B cell (primary cell): ENCODE results near the gene SWAP70. TPM values are rescaled to one million over a fixed set of nuclear protein-coding genes. Genes with fewer than 3 reads are reported as not detected.

Source experiments
- ATAC-seq: fragments of 200-7000 bp; cut with Tn5 transposase; one replicate; pipeline ENCODE4 v1.10.0; 2021; ENCODE audit warnings: low read depth, mild to moderate bottlenecking, moderate number of reproducible peaks, moderate library complexity
- CTCF ChIA-PET: fragments of 350-600 bp; sonication (Branson Sonifier 250); formaldehyde crosslinking; loops from one replicate; lab custom pipeline; 2021; ENCODE audit warnings: antibody characterized with exemption, inconsistent platforms; lab: Charles Lee
- POLR2A ChIA-PET: fragments of 350-600 bp; sonication (Branson Sonifier 250); formaldehyde crosslinking; loops from one replicate; lab custom pipeline; 2021; ENCODE audit warnings: antibody characterized with exemption; lab: Charles Lee
- DNase-seq: peaks from one replicate; pipeline ENCODE4 v3.0.0; 2013
- H2AFZ ChIP-seq: 2 replicates; pipeline ENCODE4 v1.6.1; 2012; ENCODE audit warnings: mild to moderate bottlenecking, low read depth, low read length; ENCODE audit not compliant: insufficient read depth, poor library complexity, severe bottlenecking
- H3K27ac ChIP-seq, 2 donors: 1 replicate in 1 of 2; 2 replicates in 1 of 2; pipeline ENCODE4 v1.5.1; 2012 to 2013; ENCODE audit warnings: low read length in 2 of 2, mild to moderate bottlenecking in 2 of 2, moderate library complexity in 1 of 2
- H3K27me3 ChIP-seq, 4 experiments: fragments of 200-600 bp in 1 of 4; sonication (generic) in 1 of 4; replicated peaks in 1 of 4; 1 replicate in 2 of 4; 2 replicates in 2 of 4; pipeline versions ENCODE4 v1.6.1 to v1.7.0; 2013 to 2016; ENCODE audit warnings: low read length in 3 of 4, mild to moderate bottlenecking in 2 of 4, mixed read lengths in 1 of 4, moderate library complexity in 1 of 4; ENCODE audit not compliant: insufficient read depth in 4 of 4, control insufficient read depth in 3 of 4; ENCODE audit errors: control extremely low read depth in 1 of 4
- H3K36me3 ChIP-seq, 2 experiments: replicated peaks in 1 of 2; 1 replicate in 1 of 2; 2 replicates in 1 of 2; pipeline versions ENCODE4 v1.6.1 to v1.7.1; 2013; ENCODE audit warnings: low read length in 1 of 2; ENCODE audit not compliant: insufficient read depth in 2 of 2, control insufficient read depth in 1 of 2; ENCODE audit errors: control extremely low read depth in 1 of 2, extremely low read depth in 1 of 2
- H3K4me1 ChIP-seq, 2 donors: fragments of 200-600 bp in 1 of 2; sonication (generic) in 1 of 2; 1 replicate in 1 of 2; 2 replicates in 1 of 2; pipeline versions ENCODE4 v1.5.1 to v1.6.1; 2013 to 2017; ENCODE audit warnings: low read length in 2 of 2; ENCODE audit not compliant: control insufficient read depth in 2 of 2, insufficient read depth in 2 of 2
- H3K4me2 ChIP-seq: replicated peaks from 2 replicates; pipeline ENCODE3; 2012; ENCODE audit warnings: mild to moderate bottlenecking, low read depth, low read length; ENCODE audit not compliant: poor library complexity, severe bottlenecking
- H3K4me3 ChIP-seq, 5 experiments: fragments of 200-600 bp in 1 of 5; sonication (generic) in 1 of 5; 1 replicate in 3 of 5; 2 replicates in 2 of 5; pipeline versions ENCODE4 v1.5.1 to v1.7.0; 2011 to 2016; ENCODE audit warnings: low read length in 4 of 5, mild to moderate bottlenecking in 4 of 5, low read depth in 2 of 5, control low read depth in 1 of 5, moderate library complexity in 1 of 5; ENCODE audit not compliant: insufficient read depth in 1 of 5; ENCODE audit errors: control extremely low read depth in 1 of 5, extremely low read depth in 1 of 5
- H3K79me2 ChIP-seq: fragments of 200-600 bp; sonication (generic); one replicate; pipeline ENCODE4 v1.6.0; 2016; ENCODE audit warnings: low read length; ENCODE audit not compliant: control insufficient read depth, insufficient read depth
- H3K9ac ChIP-seq: fragments of 200-600 bp; sonication (generic); 2 replicates; pipeline ENCODE4 v1.6.1; 2017; ENCODE audit warnings: mild to moderate bottlenecking, low read length, moderate library complexity
- H3K9me3 ChIP-seq, 3 donors: one replicate each; pipeline versions ENCODE4 v1.6.1 to v1.7.1; 2013; ENCODE audit warnings: low read length in 2 of 3; ENCODE audit not compliant: control insufficient read depth in 2 of 3, insufficient read depth in 1 of 3; ENCODE audit errors: control extremely low read depth in 1 of 3
- H4K20me1 ChIP-seq: 2 replicates; pipeline ENCODE4 v1.6.0; 2012; ENCODE audit warnings: mild to moderate bottlenecking, low read length; ENCODE audit not compliant: insufficient read depth, control insufficient read depth, poor library complexity, severe bottlenecking
- H3K27ac Mint-ChIP-seq: one replicate; pipeline ENCODE4 v1.8.0; 2021; ENCODE audit warnings: mixed read lengths
- H3K27me3 Mint-ChIP-seq: one replicate; pipeline ENCODE4 v1.8.0; 2021; ENCODE audit warnings: mixed read lengths
- H3K4me1 Mint-ChIP-seq: one replicate; pipeline ENCODE4 v1.8.0; 2021; ENCODE audit warnings: mixed read lengths
- H3K4me3 Mint-ChIP-seq: one replicate; pipeline ENCODE4 v1.8.0; 2021; ENCODE audit warnings: mixed read lengths
- H3K9me3 Mint-ChIP-seq: one replicate; pipeline ENCODE4 v1.8.0; 2022; ENCODE audit warnings: mixed read lengths; ENCODE audit not compliant: insufficient read depth
- EZH2 ChIP-seq: IDR thresholded peaks from 2 replicates; pipeline ENCODE4 v1.6.1; 2012; ENCODE audit warnings: borderline replicate concordance, low read depth, mild to moderate bottlenecking, moderate library complexity, low read length; ENCODE audit not compliant: insufficient read depth, poor library complexity, severe bottlenecking
- WGBS: methylation state at CpG from one replicate; pipeline ENCODE4 v1.1.5; 2013; ENCODE audit warnings: missing lambda C conversion rate; ENCODE audit not compliant: insufficient coverage; 5-methylcytosine and 5-hydroxymethylcytosine counted together
- intact Hi-C: fragments of 100-400 bp; cut with micrococcal nuclease; formaldehyde crosslinking; loops from one replicate; pipeline ENCODE4 v1.10.0; 2022
- polyA plus RNA-seq: library from polyadenylated mRNA; depleted of rRNA; stranded (reverse); fragments of >200 nt; gene quantifications from 2 replicates; pipeline ENCODE4 v1.2.3, GENCODE V29; 2012
- total RNA-seq, 2 donors: library from RNA; stranded (reverse); fragments of 120-200 nt in 1 of 2; gene quantifications; 1 replicate in 1 of 2; 2 replicates in 1 of 2; pipeline versions ENCODE4 v1.2.3 to v1.2.4, GENCODE V29; 2013 to 2022
- TF ChIP-seq, protein P1 (sequence below): fragments of 200-600 bp; IDR thresholded peaks from one replicate; pipeline ENCODE4 v1.8.0; 2022; ENCODE audit warnings: antibody characterized with exemption, mild to moderate bottlenecking

Gene SWAP70
- total and polyA plus RNA-seq, 2 donors (not counting 1 experiment from before 2014, with no cell fraction given): 69.8 to 200 TPM

DNA sequence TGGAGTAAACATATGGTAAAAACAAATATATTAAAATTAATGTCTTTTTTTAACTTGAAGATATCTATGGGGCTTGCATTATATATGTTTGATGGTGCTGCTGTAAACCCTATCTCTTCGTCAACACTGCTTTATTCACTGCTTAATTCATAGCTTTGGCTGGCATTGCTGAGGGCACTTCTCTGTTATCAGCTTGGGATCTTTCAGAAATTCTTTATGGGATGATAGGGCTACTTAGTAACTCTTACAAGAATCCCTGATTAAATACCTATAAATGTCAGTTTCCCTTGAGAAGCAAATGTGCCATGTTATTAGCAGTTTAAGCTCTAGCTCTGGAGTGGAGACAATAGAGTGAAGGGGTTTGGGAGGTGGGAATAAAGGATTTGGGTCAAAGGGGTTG lies 112.3 kb downstream of the SWAP70 start:
- no peaks in the 10 kb centered on the region for H4K20me1 ChIP-seq
- H3K79me2 ChIP-seq: peaks cover 8% of the 10 kb centered on the region
- ATAC-seq (no peak), DNase-seq (no peak)
- no peak overlapping the region for H2AFZ ChIP-seq
- H3K4me2 ChIP-seq: no peak overlapping the region
- Mint-ChIP-seq H3K9me3 (no peaks in the 10 kb centered on the region), H3K27ac (no peak overlapping the region), H3K27me3 (no peaks in the 10 kb centered on the region), H3K4me1 (no peaks in the 10 kb centered on the region), H3K4me3 (no peak overlapping the region)
- no peak overlapping the region for H3K27ac ChIP-seq
- no peak overlapping the region for H3K4me3 ChIP-seq
- no peaks in the 10 kb centered on the region for H3K4me1 ChIP-seq
- H3K27me3 ChIP-seq: no peaks in the 10 kb centered on the region
- TF ChIP-seq EZH2: no peak
- TF ChIP-seq, protein P1, sequence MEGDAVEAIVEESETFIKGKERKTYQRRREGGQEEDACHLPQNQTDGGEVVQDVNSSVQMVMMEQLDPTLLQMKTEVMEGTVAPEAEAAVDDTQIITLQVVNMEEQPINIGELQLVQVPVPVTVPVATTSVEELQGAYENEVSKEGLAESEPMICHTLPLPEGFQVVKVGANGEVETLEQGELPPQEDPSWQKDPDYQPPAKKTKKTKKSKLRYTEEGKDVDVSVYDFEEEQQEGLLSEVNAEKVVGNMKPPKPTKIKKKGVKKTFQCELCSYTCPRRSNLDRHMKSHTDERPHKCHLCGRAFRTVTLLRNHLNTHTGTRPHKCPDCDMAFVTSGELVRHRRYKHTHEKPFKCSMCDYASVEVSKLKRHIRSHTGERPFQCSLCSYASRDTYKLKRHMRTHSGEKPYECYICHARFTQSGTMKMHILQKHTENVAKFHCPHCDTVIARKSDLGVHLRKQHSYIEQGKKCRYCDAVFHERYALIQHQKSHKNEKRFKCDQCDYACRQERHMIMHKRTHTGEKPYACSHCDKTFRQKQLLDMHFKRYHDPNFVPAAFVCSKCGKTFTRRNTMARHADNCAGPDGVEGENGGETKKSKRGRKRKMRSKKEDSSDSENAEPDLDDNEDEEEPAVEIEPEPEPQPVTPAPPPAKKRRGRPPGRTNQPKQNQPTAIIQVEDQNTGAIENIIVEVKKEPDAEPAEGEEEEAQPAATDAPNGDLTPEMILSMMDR: no peak
- H3K9me3 ChIP-seq: no peaks in the 10 kb centered on the region
- no CpG with 5 or more reads among the region's 1 CpG for WGBS
- intact Hi-C loops: no loop called here
- H3K9ac ChIP-seq: no peak overlapping the region
- peaks cover 0 to 13% of the 10 kb centered on the region in 2 experiments for H3K36me3 ChIP-seq
- CTCF ChIA-PET: no interaction called here
- POLR2A ChIA-PET: no interaction called here

DNA sequence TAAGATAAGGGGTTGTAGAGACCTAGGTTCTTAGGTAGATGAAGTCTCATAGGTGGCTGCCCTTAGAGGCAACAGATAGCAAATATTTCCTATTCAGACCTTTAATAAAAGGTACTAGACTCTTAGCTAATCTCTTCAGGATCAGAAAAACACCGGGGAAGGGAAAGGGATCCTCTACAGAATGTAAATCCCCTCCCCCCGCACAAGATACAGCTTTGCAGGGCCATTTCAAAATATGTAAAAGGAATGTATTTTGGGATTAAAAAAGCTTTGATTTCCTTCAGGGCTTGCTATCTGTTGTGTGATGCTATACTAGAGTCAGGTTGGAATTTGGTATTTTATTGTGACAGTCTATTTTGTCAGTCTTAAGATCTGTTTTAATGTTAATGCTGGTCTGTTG lies 113.2 kb downstream of the SWAP70 start:
- ATAC-seq (no peak), DNase-seq (no peak)
- H3K36me3 ChIP-seq: peaks cover 0 to 15% of the 10 kb centered on the region in 2 experiments
- H3K9me3 ChIP-seq: no peaks in the 10 kb centered on the region
- Mint-ChIP-seq H3K4me3 (no peak overlapping the region), H3K4me1 (no peaks in the 10 kb centered on the region), H3K27me3 (no peaks in the 10 kb centered on the region), H3K9me3 (no peaks in the 10 kb centered on the region), H3K27ac (no peak overlapping the region)
- H3K9ac ChIP-seq: no peak overlapping the region
- H3K27me3 ChIP-seq: no peaks in the 10 kb centered on the region
- H3K4me1 ChIP-seq: no peaks in the 10 kb centered on the region
- H3K4me2 ChIP-seq: no peak overlapping the region
- ChIA-PET CTCF (no interaction called here), POLR2A (no interaction called here)
- no CpG with 5 or more reads among the region's 2 CpGs for WGBS
- no peak for TF ChIP-seq EZH2
- TF ChIP-seq, protein P1: no peak
- intact Hi-C loops: no loop called here
- no peak overlapping the region for H2AFZ ChIP-seq
- H3K79me2 ChIP-seq: peaks cover 8% of the 10 kb centered on the region
- H4K20me1 ChIP-seq: no peaks in the 10 kb centered on the region
- H3K4me3 ChIP-seq: no peak overlapping the region
- no peak overlapping the region for H3K27ac ChIP-seq
